T-helper 1 cell (primary cell): Measurements from ENCODE around the gene KAT7.

Experiments
- DNase-seq, 5 donors: peaks; one replicate each; pipeline ENCODE4 v3.0.0-alpha.2; 2012 to 2020

The KAT7 gene

GRCh38 chr17:49760932-49761558, 27.4 kb upstream of the KAT7 start:
- DNase-seq = no peak

- DNase-seq = peak in 1 of 5 donors; percentile 17
Measured at GRCh38 chr17:49762151-49762941, 26.1 kb upstream of the KAT7 start.

GRCh38 chr17:49763735-49764558, 24.5 kb upstream of the KAT7 start, which contains the start of gene FAM117A:
TSS of gene FAM117A (minus strand) at chr17:49764131. CDS start at chr17:49764087, 44 bp downstream.
- peak; percentile 91 to 99 (median 96) for DNase-seq

GRCh38 chr17:49764559-49765180, 23.8 kb upstream of the KAT7 start:
- no peak for DNase-seq

- no peak for DNase-seq
Measured at GRCh38 chr17:49766918-49767530, 21.5 kb upstream of the KAT7 start.

GRCh38 chr17:49775546-49776260, 12.8 kb upstream of the KAT7 start:
- DNase-seq = no peak

- DNase-seq = no peak
Measured at GRCh38 chr17:49776551-49777300, 11.8 kb upstream of the KAT7 start.

- DNase-seq = no peak
Measured at GRCh38 chr17:49777563-49777962, 10.9 kb upstream of the KAT7 start.

GRCh38 chr17:49779156-49779738, 9.2 kb upstream of the KAT7 start:
- no peak for DNase-seq

GRCh38 chr17:49779739-49780231, 8.7 kb upstream of the KAT7 start:
- DNase-seq = peak in 2 of 5 donors; percentile 8 to 59

GRCh38 chr17:49783071-49783715, 5.3 kb upstream of the KAT7 start:
- no peak for DNase-seq

- DNase-seq = no peak
Measured at GRCh38 chr17:49783791-49784190, 4.7 kb upstream of the KAT7 start.

- DNase-seq = no peak
Measured at GRCh38 chr17:49784636-49785035, 3.8 kb upstream of the KAT7 start.

GRCh38 chr17:49787884-49788477, 500 bp upstream of the KAT7 start:
- peak in 1 of 5 donors; percentile 40 for DNase-seq

GRCh38 chr17:49789243-49789578, 730 bp downstream of the KAT7 start:
- DNase-seq = no peak

GRCh38 chr17:49793309-49793708, 4.8 kb downstream of the KAT7 start:
- no peak for DNase-seq

- DNase-seq = no peak
Measured at GRCh38 chr17:49795372-49795771, 6.9 kb downstream of the KAT7 start.

GRCh38 chr17:49798182-49798581, 9.7 kb downstream of the KAT7 start:
- DNase-seq = no peak

- no peak for DNase-seq
Measured at GRCh38 chr17:49798738-49799137, 10.3 kb downstream of the KAT7 start.

- no peak for DNase-seq
Measured at GRCh38 chr17:49809056-49809455, 20.6 kb downstream of the KAT7 start.
